Gastrocnemius medialis (tissue), 4 donors: ENCODE measurements around the gene VWA1.

Experiments
- CTCF ChIP-seq, 5 experiments: fragments of 450-650 bp in 3 of 5; fragments of 200-600 bp in 2 of 5; sonication (generic) in 2 of 5; IDR thresholded peaks in 4 of 5; conservative IDR thresholded peaks in 1 of 5; 1 replicate in 4 of 5; 2 replicates in 1 of 5; pipeline ENCODE4 v1.5.1; 2016 to 2019; ENCODE audit warnings: antibody characterized with exemption in 5 of 5, mild to moderate bottlenecking in 3 of 5, moderate library complexity in 3 of 5
- POLR2A ChIP-seq, 2 donors: fragments of 450-650 bp; IDR thresholded peaks; one replicate each; pipeline ENCODE4 v1.6.1; 2017; ENCODE audit warnings: antibody characterized with exemption in 2 of 2, mild to moderate bottlenecking in 2 of 2, moderate library complexity in 2 of 2

DNA sequence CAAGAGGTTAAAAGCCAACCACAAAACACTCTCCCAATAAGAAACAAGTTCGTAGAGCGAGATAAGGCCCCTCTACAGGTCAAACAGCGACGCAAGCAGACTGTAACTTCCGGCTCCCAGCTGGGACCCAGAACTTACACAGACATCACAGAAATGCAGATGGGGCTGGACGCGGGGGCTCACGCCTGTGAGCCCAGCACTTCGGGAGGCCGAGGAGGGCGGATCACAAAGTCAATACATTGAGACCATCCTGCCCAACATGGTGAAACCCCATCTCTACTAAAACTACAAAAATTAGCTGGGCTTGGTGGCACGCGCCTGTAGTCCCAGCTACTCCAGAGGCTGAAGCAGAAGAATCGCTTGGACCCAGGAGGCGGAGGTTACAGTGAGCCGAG lies 47.4 kb upstream of the VWA1 start:
- TF ChIP-seq CTCF (IDR thresholded peaks at IDR 0.05 in 4 of 5, conservative IDR thresholded peaks at IDR 0.05 in 1 of 5) (no peak), POLR2A (IDR thresholded peaks at IDR 0.05) (no peak)
